T-cell (primary cell): ENCODE results near the gene MICAL3. TPM values are rescaled to one million over a fixed set of nuclear protein-coding genes. Genes with fewer than 3 reads are reported as not detected.

ENCODE experiments used
- ATAC-seq, 4 experiments: fragments of 200-7000 bp in 3 of 4; fragments of 150-1000 bp in 1 of 4; cut with Tn5 transposase; replicated peaks in 1 of 4; 1 replicate in 3 of 4; 2 replicates in 1 of 4; pipeline ENCODE4 v1.10.0; 2021; ENCODE audit warnings: moderate library complexity in 3 of 4, mild to moderate bottlenecking in 2 of 4, moderate number of reproducible peaks in 1 of 4
- CTCF ChIA-PET, 2 donors: fragments of 300-600 bp; sonication (Branson Sonifier 250); formaldehyde crosslinking; loops; one replicate each; lab custom pipeline; 2022; ENCODE audit warnings: antibody characterized with exemption in 2 of 2; lab: Charles Lee
- POLR2A ChIA-PET, 2 donors: fragments of 300-600 bp; sonication (Branson Sonifier 250); formaldehyde crosslinking; loops; one replicate each; lab custom pipeline; 2022; ENCODE audit warnings: antibody characterized with exemption in 2 of 2; lab: Charles Lee
- DNase-seq, 35 experiments: peaks; one replicate each; pipeline versions ENCODE4 v3.0.0 to v3.0.0-alpha.2; 2013 to 2023
- H3K27ac ChIP-seq: one replicate; pipeline ENCODE4 v1.5.1; 2013; ENCODE audit warnings: low read length
- H3K27me3 ChIP-seq, 2 experiments: replicated peaks in 1 of 2; 1 replicate in 1 of 2; 2 replicates in 1 of 2; pipeline versions ENCODE4 v1.6.1 to v1.7.0; 2013; ENCODE audit warnings: low read length in 1 of 2, mixed read lengths in 1 of 2; ENCODE audit not compliant: control insufficient read depth in 2 of 2, insufficient read depth in 2 of 2; ENCODE audit errors: extremely low read depth in 1 of 2
- H3K36me3 ChIP-seq, 2 donors: 1 replicate in 1 of 2; 2 replicates in 1 of 2; pipeline versions ENCODE4 v1.6.1 to v1.7.0; 2013; ENCODE audit warnings: low read length in 1 of 2; ENCODE audit not compliant: control insufficient read depth in 2 of 2, insufficient read depth in 1 of 2; ENCODE audit errors: extremely low read depth in 1 of 2
- H3K4me1 ChIP-seq, 2 experiments: 1 replicate in 1 of 2; 2 replicates in 1 of 2; pipeline versions ENCODE4 v1.6.1 to v1.7.0; 2013; ENCODE audit warnings: low read length in 2 of 2, mixed read lengths in 1 of 2; ENCODE audit not compliant: insufficient read depth in 2 of 2, control insufficient read depth in 1 of 2; ENCODE audit errors: extremely low read depth in 1 of 2
- H3K4me3 ChIP-seq, 2 donors: 1 replicate in 1 of 2; 2 replicates in 1 of 2; pipeline versions ENCODE4 v1.5.1 to v1.7.0; 2013; ENCODE audit warnings: mild to moderate bottlenecking in 2 of 2, low read length in 1 of 2, moderate library complexity in 1 of 2; ENCODE audit not compliant: control insufficient read depth in 1 of 2; ENCODE audit errors: extremely low read depth in 1 of 2
- H3K9me3 ChIP-seq: 2 replicates; pipeline ENCODE4 v1.7.0; 2013
- H3K27ac Mint-ChIP-seq, 2 donors: one replicate each; pipeline ENCODE4 v1.8.0; 2020 to 2021; ENCODE audit warnings: mild to moderate bottlenecking in 2 of 2, mixed read lengths in 2 of 2
- H3K27me3 Mint-ChIP-seq, 2 donors: one replicate each; pipeline ENCODE4 v1.8.0; 2021 to 2022; ENCODE audit warnings: mixed read lengths in 2 of 2
- H3K36me3 Mint-ChIP-seq: one replicate; pipeline ENCODE4 v1.8.0; 2021; ENCODE audit warnings: mixed read lengths
- H3K4me1 Mint-ChIP-seq, 3 donors: one replicate each; pipeline ENCODE4 v1.8.0; 2020 to 2022; ENCODE audit warnings: mixed read lengths in 3 of 3, mild to moderate bottlenecking in 1 of 3
- H3K4me3 Mint-ChIP-seq, 3 donors: one replicate each; pipeline ENCODE4 v1.8.0; 2020 to 2022; ENCODE audit warnings: mild to moderate bottlenecking in 3 of 3, mixed read lengths in 3 of 3, moderate library complexity in 3 of 3
- H3K9me3 Mint-ChIP-seq, 3 donors: one replicate each; pipeline ENCODE4 v1.8.0; 2020 to 2022; ENCODE audit warnings: mixed read lengths in 3 of 3
- WGBS: methylation state at CpG from one replicate; pipeline ENCODE4 v1.1.5; 2013; ENCODE audit warnings: missing lambda C conversion rate; ENCODE audit not compliant: insufficient coverage; 5-methylcytosine and 5-hydroxymethylcytosine counted together
- total RNA-seq, 35 experiments: library from RNA in 6 of 35; stranded (reverse) in 6 of 35; fragments of 120-200 nt in 1 of 35; gene quantifications; one replicate each; pipeline versions ENCODE4 v1.2.1 to v1.2.4 and lab custom pipeline; 2013 to 2026

Gene MICAL3
- total RNA-seq, 5 donors from 2014 or later (not counting 1 experiment from before 2014, with no cell fraction given), result 19.1 to 37.5 (median 22.3) TPM

DNA sequence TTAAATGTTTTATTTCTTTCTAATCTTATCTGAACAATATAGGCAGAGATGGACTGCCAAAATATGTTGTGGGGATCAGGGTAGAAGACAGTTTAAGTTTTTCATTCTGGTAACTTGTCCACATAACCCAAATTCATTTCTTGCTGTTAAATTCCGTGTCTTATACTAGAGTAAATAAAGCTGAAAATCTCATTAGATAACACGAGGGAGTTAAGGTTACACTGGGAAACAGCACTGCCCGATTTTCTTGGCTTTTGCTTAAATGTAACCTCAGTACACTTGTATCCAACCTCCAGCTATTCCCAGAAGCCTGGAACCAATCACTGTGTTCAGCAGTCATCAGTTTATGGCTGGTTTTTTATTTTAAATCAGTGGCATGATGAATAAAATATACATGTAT is 48.2 kb downstream of the MICAL3 start:
- H3K27me3 ChIP-seq, result no peaks in the 10 kb centered on the region
- H3K4me3 ChIP-seq, result no peak overlapping the region
- Mint-ChIP-seq H3K27ac (no peak overlapping the region), H3K9me3 (no peaks in the 10 kb centered on the region), H3K27me3 (no peaks in the 10 kb centered on the region), H3K36me3 (no peaks in the 10 kb centered on the region), H3K4me3 (no peak overlapping the region), H3K4me1 (peaks cover 16 to 31% (median 24%) of the 10 kb centered on the region in 3 donors)
- no peaks in the 10 kb centered on the region for H3K36me3 ChIP-seq
- DNase-seq (no peak), ATAC-seq (no peak)
- no peaks in the 10 kb centered on the region for H3K9me3 ChIP-seq
- ChIA-PET CTCF (no interaction called here), POLR2A (no interaction called here)
- no peak overlapping the region for H3K27ac ChIP-seq
- peaks cover 0 to 16% of the 10 kb centered on the region in 2 experiments for H3K4me1 ChIP-seq
- WGBS, result no CpG with 5 or more reads among the region's 3 CpGs

DNA sequence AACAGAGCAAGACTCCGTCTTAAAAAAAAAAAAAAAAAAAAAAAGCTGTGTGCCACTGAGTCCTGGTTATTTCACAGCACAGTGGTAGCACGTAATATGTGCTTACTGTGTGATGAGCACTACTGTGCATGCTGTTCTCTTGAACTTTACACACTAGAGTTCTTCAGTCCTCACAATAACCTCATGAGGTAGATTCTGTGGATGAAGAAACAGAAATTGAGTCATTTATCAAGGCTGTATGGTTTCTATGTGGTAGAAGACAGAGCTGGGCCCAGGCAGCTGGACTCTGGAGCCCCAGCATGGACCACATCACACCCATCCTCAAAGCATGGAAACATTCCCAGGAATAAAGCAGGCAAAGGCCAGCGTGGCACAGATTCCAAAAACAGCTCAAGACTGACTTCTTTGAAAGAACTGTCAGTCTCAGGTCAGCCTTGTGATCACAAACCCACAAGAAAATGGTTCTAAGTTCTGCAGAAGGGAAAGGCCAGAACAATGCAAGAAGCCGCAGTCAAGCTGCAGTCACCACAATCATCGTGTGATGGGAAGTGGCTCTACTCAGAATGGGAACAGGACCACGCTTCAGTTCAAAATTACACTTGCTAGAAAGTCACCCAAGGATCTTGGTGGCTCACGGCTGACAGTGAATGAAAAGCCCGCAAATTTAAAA is 49.5 kb downstream of the MICAL3 start:
- POLR2A ChIA-PET, result interaction anchor here in 1 of 2 donors (0.6 kb wide), 1 partner anchor 27 kb away, joined by 4 read pairs; no protein-coding TSS in a partner anchor
- Histone ChIP-seq H3K27me3 (no peaks in the 10 kb centered on the region), H3K9me3 (no peaks in the 10 kb centered on the region), H3K27ac (no peak overlapping the region), H3K36me3 (no peaks in the 10 kb centered on the region), H3K4me3 (no peak overlapping the region), H3K4me1 (peaks cover 0 to 6% of the 10 kb centered on the region in 2 experiments)
- no peaks in the 10 kb centered on the region for H3K27me3 Mint-ChIP-seq
- WGBS, result 66% methylated on average over 6 of the region's 8 CpGs
- H3K9me3 Mint-ChIP-seq, result no peaks in the 10 kb centered on the region
- H3K36me3 Mint-ChIP-seq, result no peaks in the 10 kb centered on the region
- no peak overlapping the region for H3K4me3 Mint-ChIP-seq
- ATAC-seq (no peak), DNase-seq (no peak)
- H3K4me1 Mint-ChIP-seq, result peaks cover 4 to 22% (median 12%) of the 10 kb centered on the region in 3 donors
- no peak overlapping the region for H3K27ac Mint-ChIP-seq
- CTCF ChIA-PET, result interaction anchor here in 1 of 2 donors (0.9 kb wide), 1 partner anchor 185 kb away, joined by 3 read pairs; no protein-coding TSS in a partner anchor

DNA sequence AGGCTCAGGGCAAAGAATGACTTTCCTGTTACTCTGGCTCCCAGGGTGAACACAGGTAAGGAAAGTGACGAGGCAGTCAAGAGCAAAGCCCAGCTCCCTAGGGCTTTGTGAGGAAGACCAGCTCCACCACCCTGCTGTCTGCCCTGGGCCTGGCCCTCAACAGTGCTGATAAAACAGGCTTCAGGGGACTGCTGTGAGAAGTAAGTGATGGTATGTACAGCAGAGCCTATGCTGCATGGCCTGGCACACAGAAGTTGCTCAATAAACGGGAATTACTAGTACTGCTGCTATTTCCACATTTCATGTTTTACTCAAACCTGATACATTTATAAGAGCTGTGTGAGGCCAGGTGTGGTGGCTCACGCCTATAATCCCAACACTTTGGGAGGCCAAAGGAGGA is 50.3 kb downstream of the MICAL3 start:
- DNase-seq, result no peak
- WGBS, result 86% methylated on average over 1 of the region's 3 CpGs
- H3K27ac Mint-ChIP-seq, result no peak overlapping the region
- H3K4me3 ChIP-seq, result no peak overlapping the region
- no peak for ATAC-seq
- H3K27ac ChIP-seq, result no peak overlapping the region
- no peaks in the 10 kb centered on the region for H3K9me3 ChIP-seq
- H3K4me3 Mint-ChIP-seq, result no peak overlapping the region
- H3K36me3 Mint-ChIP-seq, result peaks cover 6% of the 10 kb centered on the region
- no peaks in the 10 kb centered on the region for H3K27me3 ChIP-seq
- H3K4me1 ChIP-seq, result no peaks in the 10 kb centered on the region
- H3K27me3 Mint-ChIP-seq, result no peaks in the 10 kb centered on the region
- H3K4me1 Mint-ChIP-seq, result peaks cover 0 to 21% (median 11%) of the 10 kb centered on the region in 3 donors
- CTCF ChIA-PET, result no interaction called here
- H3K36me3 ChIP-seq, result no peaks in the 10 kb centered on the region
- H3K9me3 Mint-ChIP-seq, result no peaks in the 10 kb centered on the region
- POLR2A ChIA-PET, result interaction anchor here in 1 of 2 donors (0.6 kb wide), 1 partner anchor 27 kb away, joined by 4 read pairs; no protein-coding TSS in a partner anchor

- Mint-ChIP-seq H3K4me1 (peaks cover 0 to 21% (median 11%) of the 10 kb centered on the region in 3 donors), H3K27ac (no peak overlapping the region), H3K9me3 (no peaks in the 10 kb centered on the region), H3K4me3 (no peak overlapping the region), H3K36me3 (peaks cover 6% of the 10 kb centered on the region), H3K27me3 (no peaks in the 10 kb centered on the region)
- Histone ChIP-seq H3K9me3 (no peaks in the 10 kb centered on the region), H3K27ac (no peak overlapping the region), H3K4me3 (no peak overlapping the region), H3K4me1 (no peaks in the 10 kb centered on the region), H3K36me3 (no peaks in the 10 kb centered on the region), H3K27me3 (no peaks in the 10 kb centered on the region)
- DNase-seq, result no peak
- no peak for ATAC-seq
- WGBS, result 70% methylated on average over 2 of the region's 6 CpGs
- CTCF ChIA-PET, result no interaction called here
- POLR2A ChIA-PET, result no interaction called here
These were observed 51.1 kb downstream of the MICAL3 start for GRCh38 chr22:17973217-17973616.

DNA sequence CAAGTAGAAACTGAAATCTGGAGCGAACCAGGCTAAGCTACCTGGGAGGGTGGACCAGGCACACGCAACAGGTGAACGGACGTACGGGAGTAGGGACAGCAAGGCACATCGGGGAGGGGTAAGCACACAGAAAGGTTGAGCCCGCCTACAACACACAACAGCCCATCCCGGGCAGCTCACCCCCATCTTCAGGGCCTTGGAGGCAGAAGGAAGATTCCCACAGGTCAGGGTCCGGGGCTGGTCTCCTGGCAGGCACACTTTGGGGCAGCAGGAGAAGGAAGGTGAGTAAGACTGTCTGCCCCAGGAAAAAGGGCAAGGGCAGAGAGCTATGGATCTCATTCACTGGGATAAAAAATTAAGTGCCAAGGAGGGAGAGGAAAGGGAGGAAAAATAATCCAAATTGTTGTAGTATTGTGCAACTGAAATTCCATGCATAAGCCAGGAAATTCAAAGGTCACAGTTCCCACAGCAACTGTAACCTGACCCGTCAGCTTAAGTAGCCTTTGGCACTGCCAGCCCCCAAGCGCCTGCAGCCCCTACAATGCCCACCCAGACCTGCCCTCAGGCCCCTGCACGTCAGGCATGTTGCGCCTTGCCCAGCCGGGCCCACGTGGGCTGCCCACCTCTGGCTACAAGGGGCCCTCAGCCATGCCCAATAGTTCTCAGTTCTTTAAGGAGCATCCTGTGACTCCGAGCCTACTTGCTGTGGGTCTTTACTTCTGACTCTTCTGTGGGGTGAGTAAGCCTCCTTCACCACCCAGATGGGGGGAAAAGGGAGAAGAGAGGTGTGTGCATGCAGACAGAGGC is 51.8 kb downstream of the MICAL3 start:
- ChIA-PET POLR2A (no interaction called here), CTCF (no interaction called here)
- peaks cover 0 to 18% (median 11%) of the 10 kb centered on the region in 3 donors for H3K4me1 Mint-ChIP-seq
- H3K27ac Mint-ChIP-seq, result no peak overlapping the region
- DNase-seq, result no peak
- H3K27me3 ChIP-seq, result no peaks in the 10 kb centered on the region
- no peaks in the 10 kb centered on the region for H3K27me3 Mint-ChIP-seq
- H3K36me3 ChIP-seq, result no peaks in the 10 kb centered on the region
- H3K9me3 Mint-ChIP-seq, result no peaks in the 10 kb centered on the region
- peaks cover 8% of the 10 kb centered on the region for H3K36me3 Mint-ChIP-seq
- H3K4me1 ChIP-seq, result no peaks in the 10 kb centered on the region
- no peaks in the 10 kb centered on the region for H3K9me3 ChIP-seq
- H3K27ac ChIP-seq, result no peak overlapping the region
- H3K4me3 Mint-ChIP-seq, result no peak overlapping the region
- WGBS, result 89% methylated on average over 10 of the region's 16 CpGs
- no peak overlapping the region for H3K4me3 ChIP-seq
- no peak for ATAC-seq

DNA sequence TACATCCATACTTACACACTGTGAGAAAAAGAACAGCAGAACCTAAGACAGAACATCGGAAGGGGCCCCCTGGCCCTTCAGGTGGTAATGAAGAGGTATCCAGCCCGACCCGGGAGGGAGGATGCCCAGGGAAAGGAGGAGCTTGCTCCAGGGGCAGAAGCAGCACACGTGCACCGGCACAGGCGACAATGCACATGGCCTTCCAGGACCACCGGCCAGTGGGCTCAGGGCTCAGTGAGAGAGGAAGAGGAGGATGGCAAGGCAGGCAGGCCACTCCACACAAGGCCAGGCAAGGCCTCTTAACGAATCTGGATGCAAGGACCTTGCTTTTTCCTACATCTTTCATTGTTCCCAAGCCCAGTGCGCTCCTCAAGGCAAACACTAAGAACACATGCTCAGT is 52.6 kb downstream of the MICAL3 start:
- Mint-ChIP-seq H3K4me3 (no peak overlapping the region), H3K36me3 (peaks cover 11% of the 10 kb centered on the region), H3K27me3 (no peaks in the 10 kb centered on the region), H3K27ac (no peak overlapping the region), H3K4me1 (peaks cover 0 to 17% (median 12%) of the 10 kb centered on the region in 3 donors), H3K9me3 (no peaks in the 10 kb centered on the region)
- 100% methylated on average over 2 of the region's 9 CpGs for WGBS
- DNase-seq (no peak), ATAC-seq (no peak)
- Histone ChIP-seq H3K4me1 (no peaks in the 10 kb centered on the region), H3K4me3 (no peak overlapping the region), H3K36me3 (no peaks in the 10 kb centered on the region), H3K9me3 (no peaks in the 10 kb centered on the region), H3K27ac (no peak overlapping the region), H3K27me3 (no peaks in the 10 kb centered on the region)
- ChIA-PET CTCF (no interaction called here), POLR2A (no interaction called here)
